Stimulated activated CD4-positive, alpha-beta T cell treated with anti-CD3 and anti-CD28 coated beads, Interleukin-4, amount 100 ng/mL, for 4 hours (primary cell): ENCODE data around the gene MEF2B.

Experiments
- DNase-seq, 2 experiments: peaks; one replicate each; pipeline ENCODE4 v3.0.0-alpha.2; 2020

MEF2B gene

GRCh38 chr19:19170053-19170872 is at the start of gene MEF2B:
Gene MEF2B, minus strand, starts transcription at chr19:19170263. Its CDS starts 19,528 bp downstream, at chr19:19150735.
- DNase-seq: peak; percentile 74 to 75

GRCh38 chr19:19218911-19219310 is 48.8 kb upstream of the MEF2B start:
- DNase-seq: no peak

DNA sequence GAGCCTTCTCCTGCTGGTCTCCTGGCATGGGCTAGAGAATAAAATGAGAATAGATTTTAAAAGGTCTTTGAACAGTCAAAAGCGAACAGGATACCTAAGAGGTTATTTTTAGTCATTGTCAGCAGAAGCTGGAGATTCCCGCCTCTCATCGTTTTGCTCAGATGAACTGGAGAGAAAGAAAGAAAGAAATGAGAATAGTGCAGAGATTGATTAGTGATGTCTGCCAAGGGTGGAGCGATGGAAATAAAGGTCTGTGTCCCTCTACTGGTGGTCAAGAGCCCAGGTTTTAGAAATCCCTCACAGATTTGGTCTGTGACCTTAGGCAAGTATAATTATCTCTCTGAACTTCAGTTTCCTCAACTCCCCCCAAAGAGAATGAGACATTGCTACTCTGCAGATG is 47.0 kb upstream of the MEF2B start:
- no peak for DNase-seq

GRCh38 chr19:19215792-19216191 is 45.7 kb upstream of the MEF2B start:
- DNase-seq: no peak

- peak in 1 of 2 experiments; percentile 28 for DNase-seq
These were observed 44.8 kb upstream of the MEF2B start for GRCh38 chr19:19214892-19215291.

DNA sequence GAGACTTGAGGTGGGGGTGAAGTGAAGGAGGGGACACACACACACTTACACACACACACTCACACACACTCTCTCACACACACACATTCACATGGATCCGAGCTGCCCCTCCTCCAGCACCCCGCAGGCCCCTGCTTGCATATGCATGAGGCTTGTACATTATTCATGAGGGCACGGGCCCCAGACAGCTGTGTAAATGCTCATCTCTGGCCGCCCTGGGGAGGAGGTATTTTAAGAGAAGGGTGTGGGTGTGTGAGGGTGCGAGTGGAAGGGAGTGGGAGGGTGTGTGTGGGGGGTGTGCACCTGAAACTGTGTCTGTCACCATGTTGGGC is 44.1 kb upstream of the MEF2B start:
- DNase-seq: no peak

DNA sequence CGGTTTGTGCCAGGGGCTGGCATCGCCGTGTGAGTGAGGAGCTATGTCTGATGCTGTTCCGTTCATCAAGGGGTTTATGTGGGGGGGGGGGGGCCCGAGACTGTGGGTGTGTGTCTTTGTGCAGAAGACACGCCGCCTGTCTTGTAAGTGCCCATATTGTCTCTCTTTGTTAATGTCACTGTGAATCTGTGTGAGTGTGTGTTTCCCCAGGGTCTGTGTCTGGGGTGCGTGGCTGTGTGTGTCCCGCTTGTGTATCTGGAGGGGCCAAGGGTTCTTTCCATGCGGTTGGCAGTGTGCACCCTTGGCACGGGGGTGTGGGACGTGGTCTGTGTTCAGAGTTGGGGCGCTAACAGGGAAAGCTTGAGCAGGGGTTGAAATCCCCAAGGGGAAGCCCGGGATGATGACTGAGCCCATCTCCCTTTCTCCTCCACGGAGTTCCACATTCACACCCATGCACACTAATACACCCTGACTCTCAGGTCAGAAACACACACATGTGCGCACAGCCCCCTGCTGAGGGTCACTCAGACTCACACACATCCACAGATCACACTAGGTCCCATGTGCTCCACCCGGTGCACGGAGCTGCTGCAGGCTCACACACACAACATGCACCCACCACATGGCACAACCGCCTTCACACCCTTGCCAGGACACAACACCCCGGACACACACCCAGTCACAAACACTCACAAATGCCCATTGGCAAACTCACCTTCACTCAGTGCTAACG is 43.5 kb upstream of the MEF2B start:
- DNase-seq: no peak

DNA sequence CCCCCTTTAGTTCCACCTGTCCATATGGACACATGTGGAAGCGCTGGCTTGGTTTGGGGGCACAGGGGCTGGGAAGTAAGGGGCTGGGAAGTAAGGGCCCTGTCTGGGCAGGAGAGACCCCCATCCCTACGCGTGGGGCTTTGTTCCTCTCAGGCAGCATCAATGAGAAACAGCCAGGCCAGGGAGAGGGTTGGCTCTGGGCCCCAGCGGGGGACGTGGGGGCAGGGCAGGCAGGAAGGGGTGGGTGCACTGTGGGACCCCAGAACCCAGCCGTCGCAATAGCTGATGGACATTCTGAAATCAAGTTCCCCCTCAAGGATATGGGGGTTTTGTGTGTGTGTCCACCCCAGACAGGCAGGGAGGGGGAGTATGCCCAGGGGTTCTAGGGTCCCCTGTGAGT is 42.9 kb upstream of the MEF2B start:
- no peak for DNase-seq

DNA sequence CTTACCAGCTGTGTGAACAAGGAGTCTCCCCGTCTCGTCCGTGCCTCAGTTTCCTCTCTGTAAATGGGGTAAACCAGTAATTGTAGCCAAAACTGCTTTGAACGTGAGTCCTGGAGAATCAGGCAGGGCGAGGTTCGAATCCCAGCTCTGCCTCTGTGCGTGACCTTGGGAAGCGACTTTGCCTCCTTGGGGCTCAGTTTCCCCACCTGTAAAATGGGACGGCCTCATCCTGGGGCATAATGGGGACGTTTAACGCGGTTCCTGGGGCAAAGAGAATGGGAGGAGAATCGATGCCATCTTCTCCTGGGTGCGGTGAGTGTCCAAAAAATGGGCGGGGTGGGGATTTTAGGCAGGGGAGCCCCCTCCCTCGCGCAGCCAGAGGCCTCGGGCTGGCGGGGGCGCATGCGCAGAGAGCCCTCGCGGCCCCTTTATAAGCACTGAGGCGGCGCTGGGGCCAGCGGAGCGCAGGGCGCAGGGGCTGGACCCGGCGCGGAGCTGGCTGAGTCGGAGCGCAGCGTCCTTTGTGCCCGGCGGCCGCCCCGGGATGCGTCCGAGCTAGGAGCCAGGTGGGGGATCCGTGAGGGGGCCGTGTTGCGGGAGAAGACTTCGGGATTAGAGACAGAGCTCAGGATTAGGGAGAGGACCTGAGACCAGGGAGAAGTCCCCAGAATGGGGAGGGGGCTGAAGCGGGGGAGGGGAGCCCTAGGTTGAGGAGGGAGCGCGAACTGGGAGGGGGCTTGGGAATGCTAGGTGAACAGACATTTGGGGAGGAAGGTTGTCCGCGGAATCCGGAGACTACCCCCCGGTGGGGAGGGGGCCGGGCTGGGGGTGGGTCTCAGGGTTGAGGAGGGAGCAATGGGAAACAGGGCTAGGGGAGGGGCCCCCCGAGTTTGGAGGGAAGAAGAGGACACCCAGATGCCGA is 41.7 kb upstream of the MEF2B start, which contains the start of gene NCAN:
TSS of gene NCAN (plus strand) at position 460 of the 922 bp plus-strand sequence. CDS start 4,996 bp downstream, outside the sequence.
- no peak for DNase-seq

DNA sequence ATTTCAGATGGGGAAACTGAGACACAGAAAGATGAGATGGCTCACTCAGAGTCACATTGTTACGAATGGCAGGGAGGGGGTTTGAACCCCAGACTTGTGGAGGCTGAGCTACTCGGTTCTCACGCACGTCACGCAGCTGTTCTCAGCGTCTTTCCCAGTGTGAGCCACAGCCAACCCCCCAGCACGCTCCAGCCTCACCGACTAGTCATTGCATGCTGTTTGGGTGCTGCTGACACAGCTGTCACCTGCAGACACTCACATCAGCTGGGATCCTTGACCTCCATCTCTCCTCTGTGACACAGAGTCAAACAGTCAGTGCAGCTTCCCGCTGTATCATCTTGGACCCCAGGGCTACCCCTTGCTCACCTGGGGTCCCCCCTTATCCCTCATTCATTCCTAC is 39.3 kb upstream of the MEF2B start:
- no peak for DNase-seq

DNA sequence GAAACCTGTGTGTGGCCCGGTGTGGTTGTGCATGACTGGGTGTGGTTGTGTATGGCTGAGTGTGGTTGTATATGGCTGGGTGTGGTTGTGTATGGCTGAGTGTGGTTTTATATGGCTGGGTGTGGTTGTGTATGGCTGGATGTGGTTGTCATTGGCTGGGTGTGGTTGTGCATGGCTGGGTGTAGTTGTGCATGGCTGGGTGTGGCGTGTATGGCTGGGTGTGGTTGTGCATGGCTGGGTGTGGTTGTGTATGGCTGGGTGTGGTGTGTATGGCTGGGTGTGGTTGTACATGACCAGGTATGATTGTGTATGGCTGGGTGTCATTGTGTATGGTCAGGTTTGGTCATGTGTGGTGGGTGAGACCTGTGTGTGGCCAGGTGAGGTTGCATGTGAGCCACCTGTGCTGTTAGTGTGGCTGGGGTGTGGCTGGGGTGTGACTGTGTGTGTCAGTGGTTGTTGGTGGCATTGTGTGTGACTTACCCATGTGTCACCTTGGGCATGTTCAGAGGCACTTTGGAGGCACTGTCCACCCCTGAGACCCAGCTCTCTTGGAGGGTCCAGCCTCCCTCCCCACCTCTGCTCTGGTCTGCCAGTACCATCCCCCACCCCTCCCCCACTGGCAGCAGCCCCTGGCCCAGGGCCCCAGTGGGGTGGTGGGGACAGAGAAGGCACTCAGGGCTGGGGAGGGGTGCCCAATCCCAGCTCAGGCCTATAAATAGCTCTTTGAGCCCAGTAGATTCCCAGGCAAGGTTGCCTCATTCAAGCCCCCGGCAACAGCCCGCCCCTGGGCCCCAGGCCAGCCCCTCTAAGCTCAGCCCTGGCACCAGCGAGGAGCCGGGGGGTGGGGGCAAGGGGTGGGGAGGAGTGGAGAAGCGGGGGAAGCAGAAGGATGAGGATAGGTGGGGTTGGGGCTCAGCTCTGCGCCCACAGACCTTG is 37.8 kb upstream of the MEF2B start:
- no peak for DNase-seq

DNA sequence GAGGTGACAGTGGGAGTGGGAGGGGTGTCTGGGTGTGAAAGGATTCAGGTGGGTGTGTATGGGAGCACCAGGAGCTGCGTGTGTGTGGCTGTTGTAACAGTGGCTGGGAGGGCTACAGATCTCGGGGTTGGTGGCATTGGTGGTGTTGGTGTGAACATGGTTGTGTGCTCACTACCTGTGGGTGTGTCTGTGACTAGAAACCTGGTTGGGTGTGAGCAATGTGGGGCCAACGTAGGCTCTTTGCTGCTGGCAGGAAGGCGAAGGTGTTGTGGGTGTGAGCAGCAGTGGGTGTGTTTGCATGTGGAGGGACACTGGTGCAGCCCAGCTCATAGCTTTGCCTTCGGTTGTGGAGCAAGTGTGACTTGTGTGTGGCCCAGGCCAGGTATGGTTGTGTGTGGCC is 36.9 kb upstream of the MEF2B start:
- no peak for DNase-seq

- DNase-seq: no peak
These were observed 35.6 kb upstream of the MEF2B start for GRCh38 chr19:19205416-19206410.

GRCh38 chr19:19204181-19204580 is 34.1 kb upstream of the MEF2B start:
- no peak for DNase-seq

DNA sequence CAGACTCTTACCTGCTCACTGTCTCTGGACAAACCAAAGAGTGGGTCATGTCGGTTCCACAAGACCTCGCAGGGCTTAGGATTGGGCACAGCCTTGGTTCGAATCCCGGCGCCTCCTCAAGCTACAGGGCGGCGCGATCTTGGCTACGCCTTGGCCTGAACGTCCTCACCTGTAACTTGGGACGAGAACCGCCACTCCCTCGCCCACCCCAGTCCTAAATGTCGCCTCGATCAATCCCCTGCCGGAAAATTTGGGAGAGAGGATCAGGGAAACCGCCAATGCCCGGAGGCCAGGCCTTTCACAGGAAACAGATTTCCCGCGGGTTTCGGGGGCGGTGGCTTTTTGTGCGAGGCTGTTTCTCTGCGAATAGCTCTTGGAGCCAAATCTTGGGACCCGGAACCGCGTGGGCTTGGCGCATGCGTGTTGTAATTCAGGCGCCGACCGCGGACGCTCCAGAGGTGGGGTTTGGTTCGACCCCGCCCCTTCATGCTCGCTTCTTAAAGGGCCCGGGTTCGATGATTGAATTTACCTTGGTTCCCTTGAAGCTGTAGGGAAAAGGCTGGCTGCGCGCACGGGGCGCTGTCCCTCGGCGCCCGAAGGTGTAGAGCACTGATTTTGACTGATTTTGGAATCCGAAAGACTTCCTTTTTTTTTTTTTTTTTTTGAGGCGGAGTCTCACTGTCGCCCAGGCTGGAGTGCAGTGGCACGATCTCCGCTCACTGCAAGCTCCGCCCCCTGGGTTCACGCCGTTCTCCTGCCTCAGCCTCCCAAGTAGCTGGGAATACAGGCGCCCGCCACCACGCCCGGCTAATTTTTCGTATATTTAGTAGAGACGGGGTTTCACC is 33.2 kb upstream of the MEF2B start, which contains the start of gene NR2C2AP:
TSS of gene NR2C2AP (minus strand) at position 403 of the 845 bp plus-strand sequence. CDS start at position 49, 354 bp downstream.
- peak; percentile 92 to 94 for DNase-seq

DNA sequence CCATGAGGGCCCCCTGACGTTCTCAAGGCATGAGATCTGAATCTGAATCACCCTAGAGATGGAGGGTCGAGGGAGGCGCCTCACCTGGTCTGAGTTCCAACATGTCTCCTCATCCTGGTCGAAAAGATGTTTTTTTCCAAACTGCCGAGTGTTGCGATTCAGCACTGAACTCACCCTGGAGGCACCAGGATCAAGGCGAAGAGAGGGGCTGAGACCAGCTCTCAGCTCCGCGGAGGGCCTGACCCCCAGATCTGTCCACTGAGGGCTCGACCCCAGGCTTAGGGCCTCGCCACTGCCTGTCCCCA is 32.6 kb upstream of the MEF2B start:
- DNase-seq: no peak

- DNase-seq: no peak
These were observed 31.9 kb upstream of the MEF2B start for GRCh38 chr19:19201697-19202630.

DNA sequence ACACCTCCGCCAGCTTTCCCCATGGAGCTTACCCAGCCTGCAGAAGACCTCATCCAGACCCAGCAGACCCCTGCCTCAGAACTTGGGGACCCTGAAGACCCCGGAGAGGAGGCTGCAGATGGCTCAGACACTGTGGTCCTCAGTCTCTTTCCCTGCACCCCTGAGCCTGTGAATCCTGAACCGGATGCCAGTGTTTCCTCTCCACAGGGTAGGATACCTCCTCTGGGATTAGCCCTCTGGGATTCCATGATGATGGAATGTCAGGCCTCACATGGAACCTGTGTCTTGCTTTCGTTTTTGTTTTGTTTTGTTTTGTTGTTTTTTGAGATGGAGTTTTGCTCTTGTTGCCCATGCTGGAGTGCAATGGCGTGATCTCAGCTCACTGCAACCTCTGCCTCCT is 23.9 kb upstream of the MEF2B start:
- no peak for DNase-seq
